HG03135 (cell line): ENCODE results near the gene KLK1.

Experiments
- ATAC-seq: cut with Tn5 transposase; IDR thresholded peaks from one replicate; pipeline ENCODE4 v1.9.1; 2021; ENCODE audit warnings: mild to moderate bottlenecking, moderate library complexity; ENCODE audit not compliant: unreplicated experiment

The KLK1 gene

GRCh38 chr19:50823389-50824042 is at the start of gene KLK1:
TSS of gene KLK1 (minus strand) at chr19:50823787. CDS start at chr19:50823748, 39 bp downstream.
- no peak for ATAC-seq

DNA sequence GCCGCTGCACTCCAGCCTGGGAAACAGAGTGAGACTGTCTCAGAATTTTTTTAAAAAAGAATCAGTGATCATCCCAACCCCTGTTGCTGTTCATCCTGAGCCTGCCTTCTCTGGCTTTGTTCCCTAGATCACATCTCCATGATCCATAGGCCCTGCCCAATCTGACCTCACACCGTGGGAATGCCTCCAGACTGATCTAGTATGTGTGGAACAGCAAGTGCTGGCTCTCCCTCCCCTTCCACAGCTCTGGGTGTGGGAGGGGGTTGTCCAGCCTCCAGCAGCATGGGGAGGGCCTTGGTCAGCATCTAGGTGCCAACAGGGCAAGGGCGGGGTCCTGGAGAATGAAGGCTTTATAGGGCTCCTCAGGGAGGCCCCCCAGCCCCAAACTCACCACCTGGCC is 49.5 kb upstream of the KLK1 start, which contains the start of gene KLK2:
Gene KLK2 (plus strand): TSS at position 384 of the 400 bp plus-strand sequence. CDS start 35 bp downstream, outside the sequence.
- no peak for ATAC-seq

DNA sequence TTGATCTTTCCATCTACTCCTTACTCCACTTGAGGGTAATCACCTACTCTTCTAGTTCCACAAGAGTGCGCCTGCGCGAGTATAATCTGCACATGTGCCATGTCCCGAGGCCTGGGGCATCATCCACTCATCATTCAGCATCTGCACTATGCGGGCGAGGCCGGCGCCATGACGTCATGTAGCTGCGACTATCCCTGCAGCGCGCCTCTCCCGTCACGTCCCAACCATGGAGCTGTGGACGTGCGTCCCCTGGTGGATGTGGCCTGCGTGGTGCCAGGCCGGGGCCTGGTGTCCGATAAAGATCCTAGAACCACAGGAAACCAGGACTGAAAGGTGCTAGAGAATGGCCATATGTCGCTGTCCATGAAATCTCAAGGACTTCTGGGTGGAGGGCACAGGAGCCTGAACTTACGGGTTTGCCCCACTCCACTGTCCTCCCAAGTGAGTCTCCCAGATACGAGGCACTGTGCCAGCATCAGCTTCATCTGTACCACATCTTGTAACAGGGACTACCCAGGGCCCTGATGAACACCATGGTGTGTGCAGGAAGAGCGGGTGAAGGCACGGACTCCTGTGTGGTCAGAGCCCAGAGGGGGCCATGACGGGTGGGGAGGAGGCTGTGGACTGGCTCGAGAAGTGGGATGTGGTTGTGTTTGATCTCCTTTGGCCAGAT is 47.0 kb upstream of the KLK1 start:
- no peak for ATAC-seq

DNA sequence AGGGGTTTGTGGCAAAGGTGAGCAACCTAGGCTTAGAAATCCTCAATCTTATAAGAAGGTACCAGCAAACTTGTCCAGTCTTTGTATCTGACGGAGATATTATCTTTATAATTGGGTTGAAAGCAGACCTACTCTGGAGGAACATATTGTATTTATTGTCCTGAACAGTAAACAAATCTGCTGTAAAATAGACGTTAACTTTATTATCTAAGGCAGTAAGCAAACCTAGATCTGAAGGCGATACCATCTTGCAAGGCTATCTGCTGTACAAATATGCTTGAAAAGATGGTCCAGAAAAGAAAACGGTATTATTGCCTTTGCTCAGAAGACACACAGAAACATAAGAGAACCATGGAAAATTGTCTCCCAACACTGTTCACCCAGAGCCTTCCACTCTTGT is 45.9 kb upstream of the KLK1 start:
- no peak for ATAC-seq

- no peak for ATAC-seq
Observed at GRCh38 chr19:50861496-50862286, 38.1 kb upstream of the KLK1 start.

DNA sequence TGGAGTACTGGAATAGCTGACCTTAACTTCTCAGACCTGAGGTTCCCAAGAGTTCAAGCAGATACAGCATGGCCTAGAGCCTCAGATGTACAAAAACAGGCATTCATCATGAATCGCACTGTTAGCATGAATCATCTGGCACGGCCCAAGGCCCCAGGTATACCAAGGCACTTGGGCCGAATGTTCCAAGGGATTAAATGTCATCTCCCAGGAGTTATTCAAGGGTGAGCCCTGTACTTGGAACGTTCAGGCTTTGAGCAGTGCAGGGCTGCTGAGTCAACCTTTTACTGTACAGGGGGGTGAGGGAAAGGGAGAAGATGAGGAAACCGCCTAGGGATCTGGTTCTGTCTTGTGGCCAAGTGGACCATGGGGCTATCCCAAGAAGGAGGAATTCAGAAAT is 37.4 kb upstream of the KLK1 start:
- no peak for ATAC-seq

GRCh38 chr19:50859849-50860248 is 36.3 kb upstream of the KLK1 start:
- ATAC-seq = no peak

- ATAC-seq = no peak
Observed at GRCh38 chr19:50858886-50859285, 35.3 kb upstream of the KLK1 start.

- ATAC-seq = no peak
Observed at GRCh38 chr19:50857366-50857765, 33.8 kb upstream of the KLK1 start.

DNA sequence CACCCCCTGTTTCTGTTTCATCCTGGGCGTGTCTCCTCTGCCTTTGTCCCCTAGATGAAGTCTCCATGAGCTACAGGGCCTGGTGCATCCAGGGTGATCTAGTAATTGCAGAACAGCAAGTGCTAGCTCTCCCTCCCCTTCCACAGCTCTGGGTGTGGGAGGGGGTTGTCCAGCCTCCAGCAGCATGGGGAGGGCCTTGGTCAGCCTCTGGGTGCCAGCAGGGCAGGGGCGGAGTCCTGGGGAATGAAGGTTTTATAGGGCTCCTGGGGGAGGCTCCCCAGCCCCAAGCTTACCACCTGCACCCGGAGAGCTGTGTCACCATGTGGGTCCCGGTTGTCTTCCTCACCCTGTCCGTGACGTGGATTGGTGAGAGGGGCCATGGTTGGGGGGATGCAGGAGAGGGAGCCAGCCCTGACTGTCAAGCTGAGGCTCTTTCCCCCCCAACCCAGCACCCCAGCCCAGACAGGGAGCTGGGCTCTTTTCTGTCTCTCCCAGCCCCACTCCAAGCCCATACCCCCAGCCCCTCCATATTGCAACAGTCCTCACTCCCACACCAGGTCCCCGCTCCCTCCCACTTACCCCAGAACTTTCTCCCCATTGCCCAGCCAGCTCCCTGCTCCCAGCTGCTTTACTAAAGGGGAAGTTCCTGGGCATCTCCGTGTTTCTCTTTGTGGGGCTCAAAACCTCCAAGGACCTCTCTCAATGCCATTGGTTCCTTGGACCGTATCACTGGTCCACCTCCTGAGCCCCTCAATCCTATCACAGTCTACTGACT is 31.2 kb upstream of the KLK1 start, which contains the start of gene KLK3:
Gene KLK3 (plus strand): TSS at position 280 of the 775 bp plus-strand sequence. CDS start 41 bp downstream, at position 321.
- no peak for ATAC-seq

DNA sequence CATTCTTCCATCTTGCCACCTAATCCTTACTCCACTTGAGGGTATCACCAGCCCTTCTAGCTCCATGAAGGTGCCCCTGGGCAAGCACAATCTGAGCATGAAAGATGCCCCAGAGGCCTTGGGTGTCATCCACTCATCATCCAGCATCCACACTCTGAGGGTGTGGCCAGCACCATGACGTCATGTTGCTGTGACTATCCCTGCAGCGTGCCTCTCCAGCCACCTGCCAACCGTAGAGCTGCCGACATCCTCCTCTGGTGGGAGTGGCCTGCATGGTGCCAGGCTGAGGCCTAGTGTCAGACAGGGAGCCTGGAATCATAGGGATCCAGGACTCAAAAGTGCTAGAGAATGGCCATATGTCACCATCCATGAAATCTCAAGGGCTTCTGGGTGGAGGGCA is 28.0 kb upstream of the KLK1 start:
- no peak for ATAC-seq

- ATAC-seq = no peak
Observed at GRCh38 chr19:50850738-50851137, 27.2 kb upstream of the KLK1 start.

GRCh38 chr19:50844296-50844935 is 20.8 kb upstream of the KLK1 start:
- no peak for ATAC-seq

DNA sequence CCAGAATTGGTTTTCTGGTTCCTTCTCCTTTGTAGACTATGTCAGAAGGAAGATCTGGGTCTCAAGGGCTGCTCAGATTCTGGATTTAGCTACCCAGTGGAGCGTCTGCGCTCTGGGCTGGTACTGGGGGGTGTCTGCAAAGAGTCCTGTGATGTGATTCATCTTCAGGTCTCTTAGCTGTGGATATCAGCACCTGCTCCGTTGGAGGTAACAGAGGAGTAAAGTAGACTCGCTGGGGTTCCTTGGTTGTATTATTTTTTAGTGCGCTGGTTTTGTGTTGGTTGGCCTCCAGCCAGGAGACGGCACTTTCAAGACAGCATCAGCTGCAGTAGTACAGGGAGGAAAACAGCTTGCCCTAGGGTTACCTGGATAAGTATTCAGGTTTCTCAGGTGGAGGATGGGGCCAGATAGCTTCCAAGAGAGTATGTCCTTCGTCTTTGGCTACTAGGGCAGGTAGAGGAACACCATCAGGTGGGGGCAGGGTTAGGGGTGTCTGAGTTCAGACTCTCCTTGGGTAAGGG is 20.2 kb upstream of the KLK1 start:
- no peak for ATAC-seq

DNA sequence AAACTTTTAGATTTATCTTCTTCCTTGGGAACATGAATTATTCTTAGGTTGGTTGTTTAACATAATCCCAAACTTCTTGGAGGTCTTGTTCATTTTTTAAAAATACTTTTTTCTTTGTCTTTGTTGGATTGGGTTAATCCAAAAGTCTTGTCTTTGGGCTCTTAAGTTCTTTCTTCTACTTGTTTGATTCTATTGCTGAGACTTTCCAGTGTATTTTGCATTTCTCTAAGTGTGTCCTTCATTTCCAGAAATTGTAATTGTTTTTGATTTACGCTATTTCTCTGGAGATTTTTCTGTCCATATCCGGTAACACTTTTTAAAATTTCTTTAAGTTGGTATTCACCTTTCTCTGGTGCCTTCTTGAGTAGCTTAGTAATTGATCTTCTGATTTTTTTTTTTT is 19.6 kb upstream of the KLK1 start:
- ATAC-seq = no peak

- no peak for ATAC-seq
Observed at GRCh38 chr19:50842130-50842529, 18.5 kb upstream of the KLK1 start.

DNA sequence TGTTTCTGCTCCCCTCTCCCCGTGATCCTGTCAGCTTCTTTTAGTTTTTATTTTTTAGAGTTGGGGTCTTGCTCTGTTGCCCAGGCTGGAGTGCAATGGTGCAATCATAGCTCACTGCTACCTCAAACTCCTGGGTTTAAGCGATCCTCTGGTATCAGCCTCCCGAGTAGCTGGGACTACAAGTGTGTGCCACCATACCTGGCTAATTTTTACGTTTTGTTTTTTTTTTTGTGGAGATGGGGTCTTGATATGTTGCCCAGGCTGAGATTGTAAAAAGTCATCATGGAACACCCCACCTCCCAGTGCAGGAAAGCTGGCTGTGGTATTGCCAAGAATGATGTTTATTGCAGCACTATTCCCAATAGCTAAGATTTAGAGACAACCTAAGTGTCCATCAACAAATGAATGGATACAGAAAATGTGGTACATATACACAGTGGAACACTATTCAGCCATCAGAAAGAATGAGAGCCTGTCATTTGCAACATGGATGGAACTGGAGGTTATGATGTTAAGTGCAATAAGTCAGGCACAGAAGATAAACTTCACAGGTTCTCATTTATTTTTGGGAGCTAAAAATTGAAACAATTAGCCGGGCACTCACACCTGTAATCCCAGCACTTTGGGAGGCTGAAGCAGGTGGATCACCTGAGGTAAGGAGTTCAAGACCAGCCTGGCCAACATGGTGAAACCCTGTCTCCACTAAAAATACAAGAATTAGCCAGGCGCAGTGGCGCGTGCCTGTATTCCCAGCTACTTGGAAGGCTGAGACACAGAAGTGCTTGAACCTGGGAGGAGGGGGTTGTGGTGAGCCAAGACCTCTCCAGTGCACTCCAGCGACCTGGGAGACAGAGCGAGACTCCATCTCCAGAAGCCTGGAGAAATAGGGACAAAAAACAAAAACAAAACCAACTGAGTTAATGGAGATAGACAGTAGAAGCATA is 16.4 kb upstream of the KLK1 start:
- ATAC-seq = no peak

- ATAC-seq = no peak
Observed at GRCh38 chr19:50838239-50838638, 14.7 kb upstream of the KLK1 start.

- no peak for ATAC-seq
Observed at GRCh38 chr19:50837300-50837699, 13.7 kb upstream of the KLK1 start.
